ENCODE measurements around the gene SHROOM3. TPM values are rescaled to one million over a fixed set of nuclear protein-coding genes. Genes with fewer than 3 reads are reported as not detected.

SHROOM3 gene
- total RNA-seq, 4 donors from 2014 or later: 44.4 to 101 (median 88.5) TPM

- intact Hi-C loops (cut with DNase I): no loop called here
- DNase-seq (ENCODE audit: extremely low spot score): no peak
- Histone ChIP-seq H3K9me3 (no peaks in the 10 kb centered on the region), H3K27me3 (no peaks in the 10 kb centered on the region), H3K4me1 (peaks cover 23 to 55% (median 47%) of the 10 kb centered on the region in 4 donors), H3K4me3 (no peak overlapping the region), H3K36me3 (no peaks in the 10 kb centered on the region), H3K27ac (replicated peaks in 1 of 4) (peak overlapping the region; percentile 52 to 71 (median 62))
- TF ChIP-seq POLR2A (IDR thresholded peaks at IDR 0.05; ENCODE audit: low read depth) (no peak), EP300 (IDR thresholded peaks at IDR 0.05) (no peak), CTCF (IDR thresholded peaks at IDR 0.05) (no peak), POLR2AphosphoS5 (IDR thresholded peaks at IDR 0.05) (no peak)
- 72% methylated on average over 4 of the region's 4 CpGs for WGBS
Measured at GRCh38 chr4:76562836-76563453, 127.9 kb downstream of the SHROOM3 start.

DNA sequence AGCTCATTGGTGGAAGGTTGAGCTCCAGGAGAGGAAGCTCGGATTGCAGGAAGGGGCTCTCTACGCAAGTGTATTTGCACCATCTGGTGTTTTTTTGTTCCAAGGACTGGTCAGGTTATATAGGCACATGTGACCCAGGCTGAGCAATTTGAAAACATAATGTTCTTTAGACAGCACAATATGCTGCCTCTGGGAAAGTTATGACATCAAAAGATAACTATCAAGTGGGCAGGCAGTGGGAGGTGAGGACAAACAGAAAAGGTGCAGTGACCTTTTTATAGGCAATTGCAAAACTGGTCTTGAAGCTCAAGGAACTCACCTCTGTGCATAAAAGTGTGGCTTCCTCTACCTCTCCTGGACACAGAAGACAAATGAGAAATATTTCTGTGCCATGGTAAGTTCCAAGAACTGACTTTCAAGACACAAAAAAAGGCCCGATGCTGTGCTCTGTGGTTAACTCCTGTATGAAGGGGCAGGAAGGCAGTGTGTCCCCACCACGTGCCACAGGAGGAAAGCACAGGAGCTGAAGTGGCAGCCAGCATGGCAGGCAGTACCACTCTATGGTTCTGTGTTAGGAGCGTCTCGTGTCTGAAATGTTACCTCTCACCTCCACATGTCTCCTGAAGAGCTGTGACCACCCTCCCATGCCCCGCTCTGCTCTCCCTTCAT lies 128.6 kb downstream of the SHROOM3 start:
- no peak for DNase-seq (ENCODE audit: extremely low spot score)
- Histone ChIP-seq H3K9me3 (no peaks in the 10 kb centered on the region), H3K4me3 (no peak overlapping the region), H3K4me1 (peaks cover 23 to 55% (median 46%) of the 10 kb centered on the region in 4 donors), H3K36me3 (no peaks in the 10 kb centered on the region), H3K27ac (replicated peaks in 1 of 4) (peak overlapping the region; percentile 38 to 71 (median 62)), H3K27me3 (no peaks in the 10 kb centered on the region)
- intact Hi-C loops (cut with DNase I): no loop called here
- TF ChIP-seq POLR2A (IDR thresholded peaks at IDR 0.05; ENCODE audit: low read depth) (no peak), POLR2AphosphoS5 (IDR thresholded peaks at IDR 0.05) (no peak), EP300 (IDR thresholded peaks at IDR 0.05) (no peak), CTCF (IDR thresholded peaks at IDR 0.05) (no peak)
- 94% methylated on average over 7 of the region's 7 CpGs for WGBS

DNA sequence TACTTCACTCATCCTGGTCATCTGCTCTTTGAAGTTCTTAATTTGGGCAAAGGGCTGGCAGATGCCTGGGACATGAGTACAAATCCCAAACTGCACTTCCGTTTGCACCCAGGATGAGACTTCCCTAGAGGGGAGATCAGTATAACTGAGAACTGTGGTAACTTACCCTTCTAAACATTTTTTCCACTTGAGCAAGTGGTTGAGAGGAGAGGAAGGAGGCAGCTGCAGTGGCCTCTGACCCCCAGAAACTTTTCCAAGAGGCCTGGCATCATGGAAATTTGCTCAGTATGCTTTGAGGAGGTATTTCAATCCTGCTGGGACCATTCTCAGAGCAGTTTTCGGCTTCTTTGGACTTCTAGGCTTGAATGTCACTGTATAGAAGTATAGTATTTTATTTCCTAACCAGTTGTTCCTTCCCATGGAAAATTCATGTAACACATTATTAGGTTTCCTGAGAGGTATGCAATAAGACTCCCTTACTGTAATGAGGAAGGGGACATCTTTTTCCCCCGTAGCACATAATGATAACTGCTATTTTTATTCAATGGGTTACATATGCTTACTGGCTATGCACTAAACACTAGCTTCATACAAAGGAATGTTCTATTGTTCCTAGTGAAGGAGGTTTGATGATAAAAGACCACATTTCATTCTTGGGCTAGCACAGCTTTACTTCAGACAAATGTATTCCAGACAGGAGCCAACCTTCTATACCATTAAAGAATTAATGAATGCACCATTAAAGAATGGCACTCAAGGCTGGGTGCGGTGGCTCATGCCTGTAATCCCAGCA lies 129.3 kb downstream of the SHROOM3 start:
- Histone ChIP-seq H3K4me3 (no peak overlapping the region), H3K27me3 (no peaks in the 10 kb centered on the region), H3K27ac (replicated peaks in 1 of 4) (peak overlapping the region; percentile 37 to 71 (median 48)), H3K9me3 (no peaks in the 10 kb centered on the region), H3K36me3 (no peaks in the 10 kb centered on the region), H3K4me1 (peaks cover 23 to 51% (median 45%) of the 10 kb centered on the region in 4 donors)
- intact Hi-C loops (cut with DNase I): no loop called here
- TF ChIP-seq POLR2A (IDR thresholded peaks at IDR 0.05; ENCODE audit: low read depth): no peak
- no peak for TF ChIP-seq POLR2AphosphoS5 (IDR thresholded peaks at IDR 0.05)
- TF ChIP-seq CTCF (IDR thresholded peaks at IDR 0.05): no peak
- no peak for TF ChIP-seq EP300 (IDR thresholded peaks at IDR 0.05)
- WGBS: 75% methylated on average over 4 of the region's 4 CpGs
- no peak for DNase-seq (ENCODE audit: extremely low spot score)

GRCh38 chr4:76568262-76568661 lies 133.2 kb downstream of the SHROOM3 start:
- H3K4me3 ChIP-seq: no peak overlapping the region
- H3K27me3 ChIP-seq: no peaks in the 10 kb centered on the region
- no peak for DNase-seq (ENCODE audit: extremely low spot score)
- H3K9me3 ChIP-seq: no peaks in the 10 kb centered on the region
- peaks cover 8 to 47% (median 39%) of the 10 kb centered on the region in 4 donors for H3K4me1 ChIP-seq
- TF ChIP-seq POLR2A (IDR thresholded peaks at IDR 0.05; ENCODE audit: low read depth): no peak
- TF ChIP-seq EP300 (IDR thresholded peaks at IDR 0.05): no peak
- no peak for TF ChIP-seq CTCF (IDR thresholded peaks at IDR 0.05)
- no peak for TF ChIP-seq POLR2AphosphoS5 (IDR thresholded peaks at IDR 0.05)
- no peaks in the 10 kb centered on the region for H3K36me3 ChIP-seq
- intact Hi-C loops (cut with DNase I): no loop called here
- 85% methylated on average over 5 of the region's 5 CpGs for WGBS
- peak overlapping the region in 1 of 4 donors; percentile 60 for H3K27ac ChIP-seq (replicated peaks in 1 of 4)

Measured in esophagus muscularis mucosa (tissue), 4 donors.